GM19035 (cell line): Measurements from ENCODE around the gene PIEZO1.

Experiments
- ATAC-seq: cut with Tn5 transposase; IDR thresholded peaks from one replicate; pipeline ENCODE4 v1.9.1; 2021; ENCODE audit not compliant: unreplicated experiment

PIEZO1 gene

GRCh38 chr16:88816736-88817535, 31.9 kb upstream of the PIEZO1 start:
- ATAC-seq: no peak

- ATAC-seq: no peak
These were observed 31.0 kb upstream of the PIEZO1 start for GRCh38 chr16:88815901-88816589.

GRCh38 chr16:88815227-88815626, 30.2 kb upstream of the PIEZO1 start:
- ATAC-seq: no peak

GRCh38 chr16:88814144-88814502, 29.1 kb upstream of the PIEZO1 start:
- ATAC-seq: no peak

- ATAC-seq: no peak
These were observed 28.5 kb upstream of the PIEZO1 start for GRCh38 chr16:88813269-88814143.

GRCh38 chr16:88812513-88813268, 27.7 kb upstream of the PIEZO1 start:
- ATAC-seq: no peak

GRCh38 chr16:88811769-88812512, 26.9 kb upstream of the PIEZO1 start, which contains the start of gene APRT:
TSS of gene APRT (minus strand) at chr16:88811928. CDS start at chr16:88811899, 29 bp downstream.
- ATAC-seq: peak; percentile 67

- peak; percentile 50 for ATAC-seq
These were observed 26.1 kb upstream of the PIEZO1 start for GRCh38 chr16:88810912-88811768.

GRCh38 chr16:88810166-88810911, 25.3 kb upstream of the PIEZO1 start:
- no peak for ATAC-seq

GRCh38 chr16:88809676-88810165, 24.7 kb upstream of the PIEZO1 start:
- ATAC-seq: no peak

- ATAC-seq: no peak
These were observed 24.2 kb upstream of the PIEZO1 start for GRCh38 chr16:88809068-88809675.

GRCh38 chr16:88807626-88808453, 22.8 kb upstream of the PIEZO1 start:
- ATAC-seq: no peak

- ATAC-seq: no peak
These were observed 22.2 kb upstream of the PIEZO1 start for GRCh38 chr16:88807142-88807625.

GRCh38 chr16:88806491-88807111, 21.6 kb upstream of the PIEZO1 start:
- no peak for ATAC-seq

GRCh38 chr16:88805887-88806393, 20.9 kb upstream of the PIEZO1 start:
- ATAC-seq: no peak

- no peak for ATAC-seq
These were observed 20.3 kb upstream of the PIEZO1 start for GRCh38 chr16:88805340-88805715.
